DND-41 (cell line): ENCODE data around the gene SLC7A9.

Source experiments
- CTCF ChIP-seq: IDR thresholded peaks from 2 replicates; pipeline ENCODE4 v1.5.1; 2012; ENCODE audit warnings: borderline replicate concordance, low read length, moderate library complexity, mild to moderate bottlenecking; ENCODE audit not compliant: poor library complexity, severe bottlenecking; ENCODE audit errors: extremely low read depth
- EZH2 ChIP-seq: IDR thresholded peaks from 3 replicates; pipeline ENCODE4 v1.6.1; 2012; ENCODE audit warnings: borderline replicate concordance, low read depth, mild to moderate bottlenecking, moderate library complexity, low read length, inconsistent platforms; ENCODE audit not compliant: severe bottlenecking

GRCh38 chr19:32864318-32865007, 5.1 kb downstream of the SLC7A9 start:
- no peak for TF ChIP-seq CTCF
- no peak for TF ChIP-seq EZH2
